GM23338 (cell line): ENCODE data around the gene SPRING1. TPM values are rescaled to one million over a fixed set of nuclear protein-coding genes. Genes with fewer than 3 reads are reported as not detected.

Experiments used
- ATAC-seq: fragments of 200-7000 bp; cut with Tn5 transposase; 3 replicates; pipeline ENCODE4 v1.9.1; 2020
- DNase-seq: peaks from one replicate; pipeline ENCODE4 v3.0.0-alpha.2; 2015; ENCODE audit warnings: low spot score
- H2AFZ ChIP-seq: fragments of 200-600 bp; sonication (generic); 2 replicates; pipeline ENCODE4 v1.8.0; 2016; ENCODE audit warnings: antibody characterized with exemption, mild to moderate bottlenecking, moderate library complexity
- H3F3A ChIP-seq: fragments of 200-600 bp; sonication (generic); replicated peaks from 2 replicates; pipeline ENCODE4 v1.8.0; 2017; ENCODE audit warnings: antibody characterized with exemption, mixed run types, low read depth
- H3K27ac ChIP-seq: fragments of 200-600 bp; sonication (generic); 2 replicates; pipeline ENCODE4 v1.6.1; 2016; ENCODE audit warnings: low read depth
- H3K27me3 ChIP-seq: fragments of 200-600 bp; sonication (generic); 2 replicates; pipeline ENCODE4 v1.8.0; 2016; ENCODE audit warnings: mild to moderate bottlenecking, mixed run types, moderate library complexity; ENCODE audit not compliant: insufficient read depth
- H3K36me3 ChIP-seq: fragments of 200-600 bp; sonication (generic); 2 replicates; pipeline ENCODE4 v1.8.0; 2016; ENCODE audit warnings: mild to moderate bottlenecking; ENCODE audit not compliant: insufficient read depth
- H3K4me1 ChIP-seq: fragments of 200-600 bp; sonication (generic); 2 replicates; pipeline ENCODE4 v1.8.0; 2016; ENCODE audit warnings: mild to moderate bottlenecking, moderate library complexity; ENCODE audit not compliant: insufficient read depth
- H3K4me2 ChIP-seq: fragments of 200-600 bp; sonication (generic); 2 replicates; pipeline ENCODE4 v1.7.1; 2017; ENCODE audit warnings: mixed run types
- H3K4me3 ChIP-seq: fragments of 200-600 bp; sonication (generic); 2 replicates; pipeline ENCODE4 v1.6.1; 2016; ENCODE audit warnings: mixed run types
- H3K79me2 ChIP-seq: fragments of 200-600 bp; sonication (generic); replicated peaks from 2 replicates; pipeline ENCODE4 v1.8.0; 2017; ENCODE audit warnings: mild to moderate bottlenecking; ENCODE audit not compliant: insufficient read depth
- H3K9me2 ChIP-seq: fragments of 200-600 bp; sonication (generic); 2 replicates; pipeline ENCODE4 v1.8.0; 2017; ENCODE audit not compliant: insufficient read depth
- H4K20me1 ChIP-seq: fragments of 200-600 bp; sonication (generic); replicated peaks from 2 replicates; pipeline ENCODE4 v1.8.0; 2017; ENCODE audit warnings: mild to moderate bottlenecking; ENCODE audit not compliant: insufficient read depth
- H3K27ac Mint-ChIP-seq: 2 replicates; pipeline ENCODE4 v1.8.0; 2020; ENCODE audit warnings: inconsistent platforms, mild to moderate bottlenecking, moderate library complexity, mixed read lengths
- H3K27me3 Mint-ChIP-seq: 3 replicates; pipeline ENCODE4 v1.8.0; 2022; ENCODE audit warnings: low read depth, mild to moderate bottlenecking, moderate library complexity, mixed read lengths, inconsistent platforms; ENCODE audit not compliant: insufficient read depth, poor library complexity
- H3K36me3 Mint-ChIP-seq: 3 replicates; pipeline ENCODE4 v1.8.0; 2021; ENCODE audit warnings: low read depth, mild to moderate bottlenecking, inconsistent platforms, moderate library complexity, mixed read lengths
- H3K4me1 Mint-ChIP-seq: 3 replicates; pipeline ENCODE4 v1.8.0; 2020; ENCODE audit warnings: mild to moderate bottlenecking, inconsistent platforms, mixed read lengths
- H3K4me3 Mint-ChIP-seq: 3 replicates; pipeline ENCODE4 v1.8.0; 2021; ENCODE audit warnings: moderate library complexity, mild to moderate bottlenecking, inconsistent platforms, mixed read lengths
- H3K9me3 Mint-ChIP-seq: 3 replicates; pipeline ENCODE4 v1.8.0; 2020; ENCODE audit warnings: moderate library complexity, mild to moderate bottlenecking, inconsistent platforms, mixed read lengths
- CREB1 ChIP-seq: fragments of 250-450 bp; sonication (Bioruptor Pico); IDR thresholded peaks from 2 replicates; pipeline ENCODE4 v1.5.0; 2020; ENCODE audit warnings: low read depth, mild to moderate bottlenecking, moderate library complexity
- POLR2AphosphoS5 ChIP-seq: IDR thresholded peaks from 2 replicates; pipeline ENCODE4 v1.6.1; 2016; ENCODE audit warnings: antibody characterized with exemption, low read depth
- STAT1 ChIP-seq: IDR thresholded peaks from one replicate; pipeline ENCODE4 v1.6.1; 2016; ENCODE audit warnings: antibody characterized with exemption; ENCODE audit not compliant: unreplicated experiment
- ZNF331 ChIP-seq: fragments of 250-450 bp; sonication (Bioruptor Pico); IDR thresholded peaks from 2 replicates; pipeline ENCODE4 v1.5.0; 2020; ENCODE audit warnings: low read depth, mild to moderate bottlenecking, moderate library complexity
- polyA plus RNA-seq: library from polyadenylated mRNA; unstranded; fragments of >200 nt; fragmentation: Nextera tagmentation; extraction: Ambion mirVana; gene quantifications from 2 replicates; pipeline ENCODE4 v1.2.1, GENCODE V29; 2016
- total RNA-seq: library from RNA; depleted of rRNA; stranded (reverse); fragments of >200 nt; shearing (Covaris generic); gene quantifications from 2 replicates; pipeline ENCODE4 v1.2.3, GENCODE V29; 2014
- TF ChIP-seq, protein P1 (sequence below): IDR thresholded peaks from one replicate; pipeline ENCODE4 v1.6.1; 2018; ENCODE audit warnings: antibody characterized with exemption; ENCODE audit not compliant: unreplicated experiment
- TF ChIP-seq, protein P2 (sequence below), 2 experiments: fragments of 200-600 bp in 1 of 2; sonication (generic) in 1 of 2; conservative IDR thresholded peaks; 2 replicates each; pipeline versions ENCODE4 v1.5.1 to v1.6.1; 2016 to 2017; ENCODE audit warnings: antibody characterized with exemption in 2 of 2, low read depth in 2 of 2, mild to moderate bottlenecking in 2 of 2, moderate library complexity in 1 of 2
- TF ChIP-seq, protein P3 (sequence below): IDR thresholded peaks from 2 replicates; pipeline ENCODE4 v1.6.1; 2016; ENCODE audit warnings: antibody characterized with exemption

SPRING1 gene
- total and polyA plus RNA-seq, 2 experiments from 2014 or later, result 8.2 to 57.1 TPM

DNA sequence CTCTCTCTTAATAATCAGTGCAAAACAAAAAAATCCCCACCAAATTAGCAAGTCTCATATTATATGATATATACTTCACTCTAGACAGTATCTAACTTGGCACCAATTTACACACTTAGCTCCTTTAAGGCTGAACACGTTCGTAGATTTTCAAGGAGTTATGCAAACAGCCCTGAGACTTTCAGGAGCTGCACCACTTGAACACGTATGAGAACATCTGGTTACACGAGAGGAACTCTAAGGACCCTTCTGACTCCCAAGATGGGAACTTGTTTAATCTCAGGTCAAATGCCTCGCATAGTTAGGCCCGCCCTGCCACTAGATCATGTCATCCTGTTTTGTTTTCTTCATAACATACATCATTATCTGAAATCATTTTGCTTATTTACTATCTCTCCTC is 10.0 kb downstream of the SPRING1 start (continued):
- TF ChIP-seq, protein P1, sequence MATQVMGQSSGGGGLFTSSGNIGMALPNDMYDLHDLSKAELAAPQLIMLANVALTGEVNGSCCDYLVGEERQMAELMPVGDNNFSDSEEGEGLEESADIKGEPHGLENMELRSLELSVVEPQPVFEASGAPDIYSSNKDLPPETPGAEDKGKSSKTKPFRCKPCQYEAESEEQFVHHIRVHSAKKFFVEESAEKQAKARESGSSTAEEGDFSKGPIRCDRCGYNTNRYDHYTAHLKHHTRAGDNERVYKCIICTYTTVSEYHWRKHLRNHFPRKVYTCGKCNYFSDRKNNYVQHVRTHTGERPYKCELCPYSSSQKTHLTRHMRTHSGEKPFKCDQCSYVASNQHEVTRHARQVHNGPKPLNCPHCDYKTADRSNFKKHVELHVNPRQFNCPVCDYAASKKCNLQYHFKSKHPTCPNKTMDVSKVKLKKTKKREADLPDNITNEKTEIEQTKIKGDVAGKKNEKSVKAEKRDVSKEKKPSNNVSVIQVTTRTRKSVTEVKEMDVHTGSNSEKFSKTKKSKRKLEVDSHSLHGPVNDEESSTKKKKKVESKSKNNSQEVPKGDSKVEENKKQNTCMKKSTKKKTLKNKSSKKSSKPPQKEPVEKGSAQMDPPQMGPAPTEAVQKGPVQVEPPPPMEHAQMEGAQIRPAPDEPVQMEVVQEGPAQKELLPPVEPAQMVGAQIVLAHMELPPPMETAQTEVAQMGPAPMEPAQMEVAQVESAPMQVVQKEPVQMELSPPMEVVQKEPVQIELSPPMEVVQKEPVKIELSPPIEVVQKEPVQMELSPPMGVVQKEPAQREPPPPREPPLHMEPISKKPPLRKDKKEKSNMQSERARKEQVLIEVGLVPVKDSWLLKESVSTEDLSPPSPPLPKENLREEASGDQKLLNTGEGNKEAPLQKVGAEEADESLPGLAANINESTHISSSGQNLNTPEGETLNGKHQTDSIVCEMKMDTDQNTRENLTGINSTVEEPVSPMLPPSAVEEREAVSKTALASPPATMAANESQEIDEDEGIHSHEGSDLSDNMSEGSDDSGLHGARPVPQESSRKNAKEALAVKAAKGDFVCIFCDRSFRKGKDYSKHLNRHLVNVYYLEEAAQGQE, result no peak
- TF ChIP-seq POLR2AphosphoS5, result no peak
- TF ChIP-seq, protein P2, sequence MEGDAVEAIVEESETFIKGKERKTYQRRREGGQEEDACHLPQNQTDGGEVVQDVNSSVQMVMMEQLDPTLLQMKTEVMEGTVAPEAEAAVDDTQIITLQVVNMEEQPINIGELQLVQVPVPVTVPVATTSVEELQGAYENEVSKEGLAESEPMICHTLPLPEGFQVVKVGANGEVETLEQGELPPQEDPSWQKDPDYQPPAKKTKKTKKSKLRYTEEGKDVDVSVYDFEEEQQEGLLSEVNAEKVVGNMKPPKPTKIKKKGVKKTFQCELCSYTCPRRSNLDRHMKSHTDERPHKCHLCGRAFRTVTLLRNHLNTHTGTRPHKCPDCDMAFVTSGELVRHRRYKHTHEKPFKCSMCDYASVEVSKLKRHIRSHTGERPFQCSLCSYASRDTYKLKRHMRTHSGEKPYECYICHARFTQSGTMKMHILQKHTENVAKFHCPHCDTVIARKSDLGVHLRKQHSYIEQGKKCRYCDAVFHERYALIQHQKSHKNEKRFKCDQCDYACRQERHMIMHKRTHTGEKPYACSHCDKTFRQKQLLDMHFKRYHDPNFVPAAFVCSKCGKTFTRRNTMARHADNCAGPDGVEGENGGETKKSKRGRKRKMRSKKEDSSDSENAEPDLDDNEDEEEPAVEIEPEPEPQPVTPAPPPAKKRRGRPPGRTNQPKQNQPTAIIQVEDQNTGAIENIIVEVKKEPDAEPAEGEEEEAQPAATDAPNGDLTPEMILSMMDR (conservative IDR thresholded peaks at IDR 0.05; ENCODE audit: low read depth in 2 of 2), result no peak

DNA sequence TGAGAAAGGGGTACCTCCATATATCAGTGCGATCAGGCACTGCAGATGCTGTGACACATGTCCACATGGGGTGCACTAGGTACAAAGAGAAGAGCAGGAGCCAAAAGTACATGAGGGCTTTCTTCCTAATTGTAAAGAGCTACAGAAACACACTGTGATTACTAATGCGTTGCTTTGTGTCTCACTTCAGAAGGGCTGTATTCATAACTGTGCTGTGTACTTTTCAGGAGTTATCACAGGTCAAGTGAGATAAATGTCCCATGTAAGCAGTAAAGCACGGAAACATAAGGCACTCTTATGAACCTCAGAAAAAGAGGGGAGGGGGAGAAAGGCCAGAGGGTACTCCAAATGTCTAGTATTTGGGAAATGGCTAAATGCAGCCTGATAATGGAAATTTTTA is 10.6 kb downstream of the SPRING1 start:
- H3K4me3 Mint-ChIP-seq, result no peak overlapping the region
- no peaks in the 10 kb centered on the region for H3K9me2 ChIP-seq
- peaks cover 12% of the 10 kb centered on the region; the same call in 1 of the 2 replicates for H4K20me1 ChIP-seq
- H3K79me2 ChIP-seq, result peaks cover 60% of the 10 kb centered on the region
- DNase-seq (no peak), ATAC-seq (peak; percentile 46)
- no peaks in the 10 kb centered on the region for H3K36me3 ChIP-seq
- peaks cover 8% of the 10 kb centered on the region; the same call in 1 of the 2 replicates for H3K4me1 ChIP-seq
- no peaks in the 10 kb centered on the region for H3F3A ChIP-seq
- no peak overlapping the region for H2AFZ ChIP-seq
- TF ChIP-seq, protein P2 (conservative IDR thresholded peaks at IDR 0.05; ENCODE audit: low read depth in 2 of 2), result 0 out of 4 replicates have a peak, but pooled peaks of 1 of the 2 experiments have one; percentile 7
- TF ChIP-seq STAT1, result no peak
- TF ChIP-seq, protein P3, sequence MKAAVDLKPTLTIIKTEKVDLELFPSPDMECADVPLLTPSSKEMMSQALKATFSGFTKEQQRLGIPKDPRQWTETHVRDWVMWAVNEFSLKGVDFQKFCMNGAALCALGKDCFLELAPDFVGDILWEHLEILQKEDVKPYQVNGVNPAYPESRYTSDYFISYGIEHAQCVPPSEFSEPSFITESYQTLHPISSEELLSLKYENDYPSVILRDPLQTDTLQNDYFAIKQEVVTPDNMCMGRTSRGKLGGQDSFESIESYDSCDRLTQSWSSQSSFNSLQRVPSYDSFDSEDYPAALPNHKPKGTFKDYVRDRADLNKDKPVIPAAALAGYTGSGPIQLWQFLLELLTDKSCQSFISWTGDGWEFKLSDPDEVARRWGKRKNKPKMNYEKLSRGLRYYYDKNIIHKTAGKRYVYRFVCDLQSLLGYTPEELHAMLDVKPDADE, result no peak
- TF ChIP-seq ZNF331, result no peak
- no peak for TF ChIP-seq CREB1 (CRISPR knock-in tag)
- H3K27ac Mint-ChIP-seq, result no peak overlapping the region
- no peaks in the 10 kb centered on the region for H3K27me3 ChIP-seq
- no peaks in the 10 kb centered on the region for H3K9me3 Mint-ChIP-seq
- H3K4me1 Mint-ChIP-seq, result peaks cover 15% of the 10 kb centered on the region
- peaks cover 6% of the 10 kb centered on the region; the same call in 1 of the 3 replicates for H3K36me3 Mint-ChIP-seq
- no peak overlapping the region for H3K4me3 ChIP-seq
- H3K27me3 Mint-ChIP-seq, result peaks cover 1% of the 10 kb centered on the region
- peak overlapping the region; percentile 24; the same call in 1 of the 2 replicates for H3K27ac ChIP-seq
- no peak overlapping the region for H3K4me2 ChIP-seq
